Subcutaneous adipose tissue (tissue), 4 donors: Measurements from ENCODE around the gene CISD3. TPM values are rescaled to one million over a fixed set of nuclear protein-coding genes. Genes with fewer than 3 reads are reported as not detected.

Source experiments
- total RNA-seq, 4 donors: library from RNA; depleted of rRNA; stranded (reverse); fragments of >200 nt; gene quantifications; one replicate each; pipeline ENCODE4 v1.1.0, GENCODE V29; 2016
- TF ChIP-seq, protein P1 (sequence below): fragments of 450-650 bp; IDR thresholded peaks from one replicate; pipeline ENCODE4 v1.5.1; 2016; ENCODE audit warnings: low read depth, mild to moderate bottlenecking, control low read depth, antibody characterized with exemption, moderate library complexity

Gene CISD3
- total RNA-seq, 4 donors from 2014 or later: 11.0 to 19.7 (median 15.1) TPM

GRCh38 chr17:38738007-38738662 lies 8.0 kb downstream of the CISD3 start:
- TF ChIP-seq, protein P1, sequence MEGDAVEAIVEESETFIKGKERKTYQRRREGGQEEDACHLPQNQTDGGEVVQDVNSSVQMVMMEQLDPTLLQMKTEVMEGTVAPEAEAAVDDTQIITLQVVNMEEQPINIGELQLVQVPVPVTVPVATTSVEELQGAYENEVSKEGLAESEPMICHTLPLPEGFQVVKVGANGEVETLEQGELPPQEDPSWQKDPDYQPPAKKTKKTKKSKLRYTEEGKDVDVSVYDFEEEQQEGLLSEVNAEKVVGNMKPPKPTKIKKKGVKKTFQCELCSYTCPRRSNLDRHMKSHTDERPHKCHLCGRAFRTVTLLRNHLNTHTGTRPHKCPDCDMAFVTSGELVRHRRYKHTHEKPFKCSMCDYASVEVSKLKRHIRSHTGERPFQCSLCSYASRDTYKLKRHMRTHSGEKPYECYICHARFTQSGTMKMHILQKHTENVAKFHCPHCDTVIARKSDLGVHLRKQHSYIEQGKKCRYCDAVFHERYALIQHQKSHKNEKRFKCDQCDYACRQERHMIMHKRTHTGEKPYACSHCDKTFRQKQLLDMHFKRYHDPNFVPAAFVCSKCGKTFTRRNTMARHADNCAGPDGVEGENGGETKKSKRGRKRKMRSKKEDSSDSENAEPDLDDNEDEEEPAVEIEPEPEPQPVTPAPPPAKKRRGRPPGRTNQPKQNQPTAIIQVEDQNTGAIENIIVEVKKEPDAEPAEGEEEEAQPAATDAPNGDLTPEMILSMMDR: no peak

DNA sequence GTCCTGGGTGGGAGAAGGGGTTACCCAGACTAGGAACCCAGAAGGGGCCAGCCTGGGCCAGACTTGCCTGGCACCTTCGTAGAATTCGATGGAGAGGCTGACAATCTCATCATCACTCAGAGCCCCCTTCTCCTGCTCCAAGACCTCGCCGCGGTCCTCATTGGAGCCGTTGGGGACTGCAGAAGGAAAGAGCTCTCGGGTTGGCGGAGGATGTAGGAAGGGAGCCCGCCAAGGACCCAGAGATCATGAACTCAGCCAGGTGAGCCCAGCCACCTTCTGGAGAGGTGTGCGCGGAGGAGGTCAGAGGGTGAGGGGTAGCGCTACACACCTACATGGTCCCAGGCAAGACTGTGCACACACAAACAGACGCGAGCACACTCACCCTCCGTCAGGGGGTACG lies 8.5 kb downstream of the CISD3 start:
- TF ChIP-seq, protein P1: no peak

- TF ChIP-seq, protein P1: no peak
Measured at GRCh38 chr17:38739305-38739704, 9.2 kb downstream of the CISD3 start.

DNA sequence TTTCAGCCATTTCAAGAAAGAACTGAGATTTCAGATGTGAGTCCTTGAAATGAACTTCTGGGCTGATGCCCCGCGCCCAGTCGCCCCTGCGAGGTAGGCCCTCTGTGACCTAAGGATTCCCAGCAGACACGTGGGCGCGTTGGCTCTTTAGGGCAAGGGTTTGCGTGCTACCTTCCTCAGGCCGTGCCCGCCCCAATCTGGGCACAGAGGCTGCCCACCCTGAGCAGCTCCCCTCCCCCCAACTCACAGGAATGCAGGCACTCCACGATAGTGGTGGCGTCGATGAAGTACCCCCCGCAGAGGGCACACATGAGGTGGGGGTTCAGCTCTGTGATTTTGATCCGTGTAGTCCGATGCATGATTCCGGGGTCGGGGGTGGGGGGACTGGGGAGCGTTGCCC lies 9.9 kb downstream of the CISD3 start:
- TF ChIP-seq, protein P1: no peak

GRCh38 chr17:38740806-38741205 lies 10.7 kb downstream of the CISD3 start:
- TF ChIP-seq, protein P1: no peak

DNA sequence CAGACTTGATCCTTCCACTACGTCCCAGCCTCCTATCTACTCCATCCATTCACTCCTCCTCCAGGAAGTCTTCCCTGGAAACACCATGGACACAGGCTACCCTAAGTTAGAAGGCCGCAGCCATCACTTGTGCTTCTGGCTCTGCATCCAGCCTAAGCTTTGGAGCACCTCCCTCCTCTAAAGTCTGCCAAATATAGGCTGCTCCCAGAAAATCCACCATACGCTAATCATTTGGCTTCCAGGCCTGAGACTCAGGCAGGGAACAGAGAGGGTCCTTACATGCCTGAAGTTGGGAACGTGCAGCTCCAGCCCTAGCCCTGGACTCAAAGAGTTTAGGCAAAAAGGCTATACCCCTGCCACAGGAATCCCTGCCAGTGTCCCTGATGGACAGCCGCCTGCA lies 11.3 kb downstream of the CISD3 start:
- TF ChIP-seq, protein P1: no peak

GRCh38 chr17:38741921-38742410 lies 11.8 kb downstream of the CISD3 start:
- TF ChIP-seq, protein P1: no peak
